IMR-90 (cell line): Measurements from ENCODE around the gene ENAH. TPM values are rescaled to one million over a fixed set of nuclear protein-coding genes. Genes with fewer than 3 reads are reported as not detected.

Experiments used
- ATAC-seq: fragments of 200-7000 bp; cut with Tn5 transposase; 2 replicates; pipeline ENCODE4 v1.9.1; 2020; ENCODE audit warnings: low read depth, mild to moderate bottlenecking, moderate library complexity
- BruUV-seq: library from RNA; stranded (reverse); fragments of 400-500 nt; replicated peaks from 2 replicates; lab custom pipeline; 2021; lab: Mats Ljungman, UMichigan
- CTCF ChIA-PET: fragments of 300-600 bp; formaldehyde crosslinking; extraction: SDS; loops from one replicate; lab custom pipeline; 2021; ENCODE audit warnings: antibody characterized with exemption; lab: Yijun Ruan, JAX
- POLR2A ChIA-PET: fragments of 300-600 bp; sonication (Branson Sonifier 250); formaldehyde crosslinking; loops from one replicate; lab custom pipeline; 2022; ENCODE audit warnings: antibody characterized with exemption; ENCODE audit not compliant: unreplicated experiment; lab: Charles Lee
- DNase-seq: peaks from one replicate; pipeline ENCODE4 v3.0.0; 2013
- H2AFZ ChIP-seq: replicated peaks from 2 replicates; pipeline ENCODE3; 2013; ENCODE audit warnings: low read length, mild to moderate bottlenecking; ENCODE audit not compliant: poor library complexity
- H2AK5ac ChIP-seq: 2 replicates; pipeline ENCODE4 v1.6.1; 2013; ENCODE audit warnings: low read depth, low read length, inconsistent platforms
- H2AK9ac ChIP-seq: replicated peaks from 2 replicates; pipeline ENCODE3; 2013; ENCODE audit warnings: mild to moderate bottlenecking, low read depth, low read length, moderate library complexity; ENCODE audit not compliant: poor library complexity
- H2BK120ac ChIP-seq: 2 replicates; pipeline ENCODE4 v1.6.1; 2013; ENCODE audit warnings: low read depth, low read length, inconsistent platforms
- H2BK15ac ChIP-seq: 3 replicates; pipeline ENCODE4 v1.6.1; 2013; ENCODE audit warnings: low read depth, low read length, inconsistent platforms
- H2BK20ac ChIP-seq: 2 replicates; pipeline ENCODE4 v1.6.1; 2013; ENCODE audit warnings: low read depth, mild to moderate bottlenecking, inconsistent platforms, low read length, moderate library complexity
- H2BK5ac ChIP-seq: 2 replicates; pipeline ENCODE4 v1.6.1; 2013; ENCODE audit warnings: mild to moderate bottlenecking, low read depth, low read length, inconsistent platforms; ENCODE audit not compliant: poor library complexity, severe bottlenecking
- H3K14ac ChIP-seq: replicated peaks from 2 replicates; pipeline ENCODE4 v1.6.1; 2013; ENCODE audit warnings: low read depth, low read length, inconsistent platforms
- H3K18ac ChIP-seq: 2 replicates; pipeline ENCODE4 v1.6.1; 2013; ENCODE audit warnings: low read depth, low read length, control low read depth
- H3K23ac ChIP-seq: 2 replicates; pipeline ENCODE4 v1.6.1; 2013; ENCODE audit warnings: low read depth, low read length, inconsistent platforms
- H3K27ac ChIP-seq: 2 replicates; pipeline ENCODE4 v1.5.1; 2013; ENCODE audit warnings: mild to moderate bottlenecking, control low read depth, low read length; ENCODE audit not compliant: insufficient read depth
- H3K27me3 ChIP-seq: 2 replicates; pipeline ENCODE4 v1.6.1; 2013; ENCODE audit warnings: low read length; ENCODE audit not compliant: control insufficient read depth, insufficient read depth
- H3K36me3 ChIP-seq: 2 replicates; pipeline ENCODE4 v1.6.1; 2013; ENCODE audit warnings: low read length, mixed read lengths; ENCODE audit not compliant: control insufficient read depth, insufficient read depth
- H3K4ac ChIP-seq: 2 replicates; pipeline ENCODE4 v1.6.1; 2013; ENCODE audit warnings: low read depth, low read length, inconsistent platforms
- H3K4me1 ChIP-seq: 2 replicates; pipeline ENCODE4 v1.6.1; 2013; ENCODE audit warnings: low read length, mixed read lengths; ENCODE audit not compliant: control insufficient read depth, insufficient read depth
- H3K4me2 ChIP-seq: 2 replicates; pipeline ENCODE4 v1.6.1; 2013; ENCODE audit warnings: low read depth, mild to moderate bottlenecking, control low read depth, low read length, moderate library complexity
- H3K4me3 ChIP-seq: 2 replicates; pipeline ENCODE4 v1.5.1; 2013; ENCODE audit warnings: low read depth, mild to moderate bottlenecking, control low read depth, low read length, moderate library complexity; ENCODE audit not compliant: insufficient read depth
- H3K56ac ChIP-seq: 2 replicates; pipeline ENCODE4 v1.6.1; 2013; ENCODE audit warnings: low read length, inconsistent platforms; ENCODE audit not compliant: insufficient read depth; ENCODE audit errors: extremely low read depth
- H3K79me1 ChIP-seq, 2 experiments: 2 replicates each; pipeline ENCODE4 v1.6.1; 2013; ENCODE audit warnings: low read length in 2 of 2, inconsistent platforms in 1 of 2, low read depth in 1 of 2
- H3K9ac ChIP-seq: 2 replicates; pipeline ENCODE4 v1.6.1; 2013; ENCODE audit warnings: low read depth, low read length, control low read depth
- H3K9me1 ChIP-seq: 2 replicates; pipeline ENCODE4 v1.6.1; 2013; ENCODE audit warnings: low read length, inconsistent platforms; ENCODE audit not compliant: insufficient read depth
- H3K9me3 ChIP-seq: 2 replicates; pipeline ENCODE4 v1.6.1; 2013; ENCODE audit warnings: low read length; ENCODE audit not compliant: control insufficient read depth, insufficient read depth
- H4K20me1 ChIP-seq: 2 replicates; pipeline ENCODE4 v1.6.1; 2013; ENCODE audit warnings: low read length, inconsistent platforms; ENCODE audit not compliant: insufficient read depth
- H4K5ac ChIP-seq: 2 replicates; pipeline ENCODE4 v1.6.1; 2013; ENCODE audit warnings: mild to moderate bottlenecking, low read depth, low read length, control low read depth
- H4K8ac ChIP-seq, 2 experiments: 2 replicates each; pipeline ENCODE4 v1.6.1; 2013; ENCODE audit warnings: low read depth in 2 of 2, low read length in 2 of 2, control low read depth in 1 of 2, inconsistent platforms in 1 of 2
- H4K91ac ChIP-seq: 2 replicates; pipeline ENCODE4 v1.6.1; 2013; ENCODE audit warnings: low read depth, low read length, inconsistent platforms; ENCODE audit not compliant: insufficient read depth
- RFX5 ChIP-seq: IDR thresholded peaks from 2 replicates; pipeline ENCODE4 v1.8.0; 2012; ENCODE audit warnings: low read depth, mild to moderate bottlenecking, low read length, moderate library complexity
- SMC3 ChIP-seq: fragments of 150-350 bp; IDR thresholded peaks from 2 replicates; pipeline ENCODE4 v1.6.1; 2016; ENCODE audit warnings: low read depth, mild to moderate bottlenecking, antibody characterized with exemption, low read length, moderate library complexity
- WGBS, 2 experiments: methylation state at CpG; one replicate each; pipeline versions ENCODE4 v1.1.5 to v1.1.7; 2013; ENCODE audit warnings: missing lambda C conversion rate in 2 of 2; ENCODE audit not compliant: insufficient read length in 1 of 2; ENCODE audit errors: extremely low coverage in 2 of 2; 5-methylcytosine and 5-hydroxymethylcytosine counted together
- dilution Hi-C: fragments of 300-500 bp; cut with HindIII; formaldehyde crosslinking; loops from one replicate; pipeline ENCODE4 v1.14.3; 2018; ENCODE audit warnings: low sequenced_read_pairs; ENCODE audit not compliant: unreplicated experiment
- in situ Hi-C: fragments of 300-500 bp; cut with MboI; formaldehyde crosslinking; loops from 3 replicates; pipeline ENCODE4 v1.14.3; 2019; ENCODE audit warnings: low sequenced_read_pairs, inconsistent platforms, mixed read lengths
- intact Hi-C: fragments of 100-400 bp; cut with micrococcal nuclease; formaldehyde crosslinking; loops from 2 replicates; pipeline ENCODE4 v1.10.0; 2022
- polyA plus RNA-seq, 3 experiments: library from polyadenylated mRNA; depleted of rRNA; stranded (reverse); fragments of >200 nt; gene quantifications; 2 replicates each; pipeline ENCODE4 v1.2.3, GENCODE V29; 2012; ENCODE audit warnings: low replicate concordance in 1 of 3
- total RNA-seq: library from RNA; depleted of rRNA; stranded (reverse); fragments of >200 nt; gene quantifications from 2 replicates; pipeline ENCODE4 v1.2.3, GENCODE V29; 2012

The ENAH gene
- total and polyA plus RNA-seq, 2 of the 4 experiments (the other 2 are of a cell fraction): 61.3 to 86.9 TPM

- no peak overlapping the region for H2AFZ ChIP-seq
- H4K8ac ChIP-seq: no peak overlapping the region
- H3K79me1 ChIP-seq: peaks cover 31 to 47% of the 10 kb centered on the region in 2 experiments
- no peaks in the 10 kb centered on the region for H3K27me3 ChIP-seq
- WGBS, 2 experiments: 86% methylated on average over 2 of the region's 5 CpGs; no CpG with 5 or more reads in 1 of the 2 experiments
- H2BK15ac ChIP-seq: no peak overlapping the region
- no peak overlapping the region for H4K91ac ChIP-seq
- ATAC-seq (no peak), DNase-seq (no peak)
- no peak overlapping the region for H3K4ac ChIP-seq
- H2AK5ac ChIP-seq: no peak overlapping the region
- no peak overlapping the region for H3K18ac ChIP-seq
- H3K4me1 ChIP-seq: peaks cover 10% of the 10 kb centered on the region
- H2BK5ac ChIP-seq: no peak overlapping the region
- no TSS peak for BruUV-seq
- ChIA-PET POLR2A (no interaction called here), CTCF (no interaction called here)
- in situ Hi-C loops (no loop called here), dilution Hi-C loops (no loop called here), intact Hi-C loops (no loop called here)
- H3K4me2 ChIP-seq: no peak overlapping the region
- H3K9me1 ChIP-seq: peaks cover 16% of the 10 kb centered on the region
- TF ChIP-seq RFX5: no peak
- no peak for TF ChIP-seq SMC3
- peaks cover 10% of the 10 kb centered on the region for H3K36me3 ChIP-seq
- no peak overlapping the region for H2BK120ac ChIP-seq
- H3K9ac ChIP-seq: no peak overlapping the region
- peaks cover 20% of the 10 kb centered on the region; the same call in 1 of the 2 replicates for H4K20me1 ChIP-seq
- H3K4me3 ChIP-seq: no peak overlapping the region
- no peak overlapping the region for H3K56ac ChIP-seq
- H3K23ac ChIP-seq: no peak overlapping the region
- 0 out of 2 replicates have a peak overlapping the region, but pooled peaks have one; percentile 56 for H3K14ac ChIP-seq
- no peak overlapping the region for H3K27ac ChIP-seq
- no peak overlapping the region for H2BK20ac ChIP-seq
- H2AK9ac ChIP-seq: no peak overlapping the region
- no peak overlapping the region for H4K5ac ChIP-seq
- no peaks in the 10 kb centered on the region for H3K9me3 ChIP-seq
These were observed 125.3 kb downstream of the ENAH start for GRCh38 chr1:225527575-225527974.
